Glomerular endothelial cell (primary cell): ENCODE results near the gene XYLT2. TPM values are rescaled to one million over a fixed set of nuclear protein-coding genes. Genes with fewer than 3 reads are reported as not detected.
"Not testable (repeated sequence)": the region's sequence is repeated elsewhere in the genome, so short reads cannot be mapped to it uniquely, and the experiment has no call there.

Experiments
- DNase-seq: peaks from one replicate; pipeline ENCODE4 v3.0.0-alpha.2; 2011; ENCODE audit warnings: low read depth, low spot score; ENCODE audit errors: extremely low read depth
- total RNA-seq: library from RNA; depleted of rRNA; stranded (reverse); fragments of >200 nt; gene quantifications from 2 replicates; pipeline ENCODE4 v1.2.3, GENCODE V29; 2015

Gene XYLT2
- total RNA-seq, 1 donor from 2014 or later = 40.1 TPM

DNA sequence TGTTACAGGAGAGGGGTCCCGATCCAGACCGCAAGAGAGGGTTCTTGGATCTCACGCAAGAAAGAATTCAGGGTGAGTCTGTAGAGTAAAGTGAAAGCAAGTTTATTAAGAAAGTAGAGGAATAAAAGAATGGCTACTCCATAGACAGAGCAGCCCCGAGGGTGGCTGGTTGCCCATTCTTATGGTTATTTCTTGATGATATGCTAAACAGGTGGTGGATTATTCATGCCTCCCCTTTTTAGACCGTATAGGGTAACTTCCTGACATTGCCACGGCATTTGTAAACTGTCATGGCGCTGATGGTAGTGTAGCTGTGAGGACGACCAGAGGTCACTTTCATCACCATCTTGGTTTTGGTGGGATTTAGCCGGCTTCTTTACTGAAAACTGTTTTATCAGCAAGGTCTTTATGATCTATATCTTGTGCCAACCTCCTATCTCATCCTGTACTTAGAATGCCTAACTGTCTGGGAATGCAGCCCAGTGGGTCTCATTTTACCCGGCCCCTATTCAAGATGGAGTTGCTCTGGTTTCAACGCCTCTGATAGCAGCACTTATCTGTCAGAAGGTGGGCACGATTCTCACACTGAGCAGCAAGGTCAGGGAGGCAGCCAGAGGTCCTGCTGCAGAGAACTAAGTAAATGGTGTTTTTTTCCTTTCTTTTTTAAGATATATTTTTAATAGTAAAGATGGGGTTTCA, 26.5 kb upstream of the XYLT2 start:
- no peak for DNase-seq

DNA sequence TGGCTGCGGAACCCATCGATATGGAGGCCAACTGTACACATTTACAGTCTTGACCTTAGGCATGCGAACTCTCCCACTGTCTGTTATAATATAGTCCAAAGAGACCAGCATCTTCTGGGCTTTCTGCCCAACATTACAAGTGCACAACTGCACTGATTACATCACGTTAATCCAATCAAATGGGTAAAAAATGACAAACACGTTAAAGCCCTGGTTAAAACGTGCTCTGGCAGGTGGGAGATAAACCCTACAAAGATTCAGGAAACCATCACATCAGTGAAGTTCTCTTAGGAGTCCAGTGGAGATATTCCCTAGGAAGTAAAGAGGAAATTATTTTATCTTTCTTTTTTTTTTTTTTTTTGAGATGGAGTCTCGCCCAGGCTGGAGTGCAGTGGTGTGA, 23.7 kb upstream of the XYLT2 start:
- DNase-seq = no peak

DNA sequence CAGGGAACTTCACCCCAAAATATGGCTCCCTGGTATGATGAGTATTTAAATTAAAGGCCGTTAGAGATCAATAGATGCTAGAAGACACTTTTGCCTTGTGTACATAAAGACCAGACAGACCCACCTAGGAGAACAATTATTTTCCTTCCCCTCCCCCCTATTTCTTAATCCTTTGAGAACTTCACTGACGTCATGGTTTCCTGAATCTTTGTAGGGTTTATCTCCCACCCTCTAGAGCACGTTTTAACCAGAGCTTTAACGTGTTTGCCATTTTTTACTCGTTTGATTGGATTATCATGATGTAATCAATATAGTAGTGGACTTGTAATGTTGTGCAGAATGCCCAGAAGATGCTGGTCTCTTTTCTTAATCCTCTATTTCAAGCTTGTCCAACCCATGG, 22.9 kb upstream of the XYLT2 start:
- DNase-seq = no peak

DNA sequence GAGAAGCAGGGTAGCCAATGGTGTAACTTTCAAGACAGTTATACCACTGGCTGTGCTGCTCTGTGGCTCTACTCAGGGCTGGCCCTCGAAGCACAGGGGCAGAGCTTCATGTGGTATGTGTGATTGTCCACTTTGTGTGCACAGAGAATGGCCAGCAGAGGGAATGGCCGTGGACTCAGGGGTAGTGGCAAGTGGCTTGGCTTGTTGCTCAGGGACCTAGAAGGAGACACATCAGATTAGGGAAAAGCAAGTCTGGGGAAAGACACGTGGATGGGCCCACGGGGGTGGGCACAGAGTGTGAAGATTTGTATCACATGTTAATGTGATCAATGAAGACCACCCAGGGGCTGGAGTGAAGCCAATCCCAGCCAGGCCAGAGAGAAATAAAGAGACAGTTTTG, 20.0 kb upstream of the XYLT2 start:
- DNase-seq = no peak

DNA sequence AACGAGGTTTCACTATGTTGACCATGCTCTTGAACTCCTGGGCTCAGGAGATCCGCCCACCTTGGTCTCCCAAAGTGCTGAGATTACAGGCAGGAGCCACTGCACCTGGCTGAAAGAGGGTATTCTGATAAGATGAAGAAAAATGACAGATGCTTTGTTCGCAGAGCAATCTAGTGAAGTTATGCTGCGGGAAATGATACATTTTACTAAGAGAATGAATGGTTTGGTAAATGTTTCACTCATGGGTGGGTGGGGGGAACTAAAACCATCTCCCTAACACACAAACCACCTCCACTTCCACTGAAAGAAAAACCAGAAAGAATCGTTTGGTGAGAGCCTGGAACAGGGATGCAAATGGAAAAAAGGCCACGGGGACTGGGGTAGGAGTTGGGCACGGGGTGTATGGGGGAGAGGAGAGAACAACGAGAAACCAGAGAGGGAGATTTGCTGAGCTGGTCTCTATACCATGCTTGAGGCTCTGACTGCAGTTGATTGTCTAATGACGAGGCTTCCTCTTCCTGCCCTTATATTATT, 19.0 kb upstream of the XYLT2 start:
- no peak for DNase-seq

DNA sequence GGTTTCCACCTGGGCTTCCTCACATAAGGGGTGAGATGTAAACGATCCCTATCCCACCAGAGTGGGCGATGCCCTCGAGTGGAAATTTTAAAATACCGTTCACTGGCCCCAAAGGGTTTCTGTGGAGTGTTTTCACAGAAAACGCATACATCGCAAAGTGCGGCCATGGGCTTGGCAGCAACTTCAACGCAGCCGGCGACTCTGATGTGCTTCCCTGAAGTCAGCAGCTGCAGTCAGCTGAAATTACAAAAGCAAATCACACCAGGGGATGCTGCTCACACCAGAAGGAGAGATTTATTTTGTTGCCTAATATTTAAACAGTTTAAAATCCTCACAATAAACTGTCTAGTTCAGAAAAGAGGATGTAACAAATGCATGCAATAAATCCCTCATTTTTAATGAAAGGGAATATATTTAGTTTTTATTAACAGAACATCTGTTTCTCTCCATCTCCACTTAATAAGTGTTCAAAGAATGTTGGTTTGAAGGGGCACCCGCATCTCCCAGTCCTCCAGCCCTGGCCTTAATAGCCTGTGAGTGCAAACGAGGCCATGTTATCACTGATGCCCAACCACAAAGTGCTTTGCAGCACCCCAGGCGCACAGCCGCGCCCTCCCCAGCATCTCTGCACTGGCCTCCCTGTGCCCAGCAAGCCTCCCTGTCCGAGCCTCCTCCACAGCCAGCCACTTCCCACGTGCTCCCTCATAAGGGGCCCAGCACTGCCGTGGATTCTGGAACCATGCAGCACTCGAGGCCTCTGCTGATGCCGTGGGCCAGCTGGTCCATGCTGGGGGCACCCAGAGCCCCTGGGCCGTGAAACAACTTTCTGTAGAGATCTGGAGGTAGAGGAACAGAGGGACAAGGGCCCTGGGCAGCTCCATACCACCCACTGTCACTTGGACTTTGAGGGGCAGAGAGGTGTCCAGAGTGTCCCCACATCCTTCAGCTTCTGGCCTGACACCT, 17.3 kb upstream of the XYLT2 start:
- DNase-seq = no peak

DNA sequence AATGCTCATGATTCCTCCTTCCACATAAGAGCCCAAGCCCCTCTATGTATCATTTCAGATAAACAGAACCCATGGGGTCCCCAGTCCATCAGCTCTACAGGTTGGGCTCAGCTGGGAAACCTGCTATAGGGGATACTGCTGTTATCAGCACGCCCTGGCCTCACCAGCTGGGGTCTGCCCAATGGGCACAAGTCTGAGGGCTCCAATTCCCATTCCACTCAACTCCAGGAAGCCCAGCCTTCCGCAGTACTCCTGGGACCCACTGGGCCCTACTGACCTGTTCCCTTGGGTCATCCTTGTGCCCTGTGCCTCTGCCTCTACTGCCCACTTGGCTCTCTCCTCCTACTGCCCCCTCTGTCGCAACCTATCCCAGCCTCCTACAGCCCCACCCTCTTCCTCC, 16.2 kb upstream of the XYLT2 start:
- DNase-seq = no peak

DNA sequence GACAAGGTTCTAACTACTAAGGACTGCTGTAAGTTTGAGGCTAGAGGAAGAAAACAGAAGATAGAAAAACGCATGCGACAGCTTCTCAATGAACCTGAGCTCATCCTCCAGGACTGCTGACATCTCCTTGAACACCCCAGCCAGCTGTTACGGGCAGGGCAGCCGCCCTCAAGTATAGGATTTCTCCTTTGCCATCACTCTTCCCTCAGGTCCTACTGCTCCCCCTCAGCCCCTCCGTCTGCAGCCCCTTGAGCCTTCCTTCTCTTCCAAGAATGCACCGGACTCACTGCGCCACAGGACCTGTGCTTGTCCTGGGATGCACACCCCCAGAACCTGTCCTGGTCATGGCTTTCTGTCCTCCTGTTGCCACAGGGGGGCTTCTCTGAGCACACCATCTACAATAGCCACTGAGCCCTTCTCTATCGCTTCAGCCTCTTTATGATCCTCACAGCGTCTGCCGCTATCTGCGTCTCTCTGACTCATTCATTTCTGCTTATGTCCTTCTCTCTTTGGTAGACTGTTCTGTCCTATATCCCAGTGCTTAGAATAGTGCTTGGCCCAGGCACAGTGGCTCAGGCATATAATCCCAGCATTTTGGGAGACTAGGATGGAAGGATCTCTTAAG, 15.7 kb upstream of the XYLT2 start:
- DNase-seq = no peak

DNA sequence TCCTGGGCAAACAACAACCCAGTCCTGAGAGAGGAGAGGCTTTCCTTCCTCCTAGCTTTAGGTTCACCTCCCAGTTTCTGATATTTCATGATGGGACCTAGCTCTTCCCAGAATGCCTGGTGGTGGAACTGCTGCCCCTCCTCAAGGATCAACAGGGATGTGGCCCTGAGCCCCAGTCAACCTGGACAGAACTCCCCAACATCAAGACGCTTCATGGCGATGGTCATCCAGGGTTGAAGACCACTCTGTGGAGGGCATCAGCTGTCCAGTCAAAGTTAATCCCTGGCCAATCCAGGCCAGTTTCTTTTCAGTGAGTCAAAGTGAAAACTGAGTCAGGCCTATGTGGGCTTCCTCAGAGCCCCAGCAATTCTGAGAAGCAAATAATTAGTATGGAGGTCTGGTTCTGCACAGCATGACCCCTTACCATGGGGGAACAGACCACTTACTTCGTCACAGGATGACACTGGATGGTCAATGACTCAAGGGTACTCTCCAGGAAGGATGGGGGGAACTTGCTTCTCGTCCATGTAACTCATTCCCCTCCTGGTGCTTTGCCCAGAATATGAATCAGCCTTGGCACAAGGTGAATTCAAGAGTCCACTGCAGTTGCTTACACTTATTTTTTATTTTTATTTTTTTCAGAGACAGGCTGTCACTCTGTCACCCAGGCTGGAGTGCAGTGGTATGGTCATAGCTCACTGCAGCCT, 14.7 kb upstream of the XYLT2 start:
- DNase-seq = no peak

DNA sequence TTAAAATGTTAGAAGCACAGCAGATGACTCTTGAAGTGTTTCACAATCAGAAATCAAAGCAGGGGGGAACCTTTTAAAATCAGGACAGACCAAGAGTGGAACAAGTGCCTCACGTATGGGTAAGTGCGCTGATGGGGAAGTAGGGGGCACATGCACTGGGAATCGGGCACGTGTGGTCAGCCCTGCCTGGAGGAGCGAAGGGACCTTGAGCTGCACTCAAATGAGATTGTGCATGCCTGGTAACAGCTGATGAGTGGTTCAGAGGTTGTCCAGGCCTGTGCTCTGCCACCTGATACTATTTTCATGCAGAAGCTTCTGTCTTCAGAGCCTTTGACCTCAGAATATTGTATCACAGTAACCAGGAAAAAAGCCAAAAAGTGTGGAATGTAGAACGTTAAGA, 13.7 kb upstream of the XYLT2 start:
- DNase-seq = no peak

DNA sequence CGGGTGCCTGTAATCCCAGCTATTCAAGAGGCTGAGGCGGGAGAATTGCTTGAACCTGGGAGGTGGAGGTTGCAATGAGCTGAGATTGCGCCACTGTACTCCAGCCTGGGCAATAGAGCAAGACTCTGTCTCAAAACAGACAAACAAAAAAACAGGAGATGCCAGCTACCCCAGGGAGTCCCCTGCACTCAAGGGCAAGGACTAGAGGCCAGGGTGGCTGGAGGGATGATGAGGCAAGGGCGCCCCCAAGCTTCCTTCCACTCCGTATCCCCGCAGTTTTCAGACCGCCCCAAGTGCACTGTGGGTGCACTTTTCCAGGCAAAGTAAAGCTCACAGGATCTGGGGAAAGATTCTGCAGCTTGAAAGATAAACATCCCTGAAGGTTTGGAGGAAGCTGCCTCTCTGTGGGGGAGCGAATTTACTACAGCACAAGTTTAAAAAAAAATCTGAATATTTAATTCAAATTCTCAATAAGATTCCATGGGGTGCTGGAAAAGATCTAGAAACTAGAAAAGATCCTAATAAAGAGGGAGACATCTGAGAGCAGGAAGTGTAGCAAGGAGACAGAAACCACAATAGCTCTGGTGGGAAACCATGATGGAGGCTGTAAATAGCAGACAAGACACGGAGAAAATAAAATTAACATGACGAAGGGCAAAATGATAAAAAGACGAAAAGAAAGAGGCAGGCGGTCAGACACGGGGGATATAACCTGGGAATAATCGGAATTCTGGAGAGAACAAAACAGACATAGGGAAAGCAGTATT, 12.5 kb upstream of the XYLT2 start:
- not testable (repeated sequence) for DNase-seq

DNA sequence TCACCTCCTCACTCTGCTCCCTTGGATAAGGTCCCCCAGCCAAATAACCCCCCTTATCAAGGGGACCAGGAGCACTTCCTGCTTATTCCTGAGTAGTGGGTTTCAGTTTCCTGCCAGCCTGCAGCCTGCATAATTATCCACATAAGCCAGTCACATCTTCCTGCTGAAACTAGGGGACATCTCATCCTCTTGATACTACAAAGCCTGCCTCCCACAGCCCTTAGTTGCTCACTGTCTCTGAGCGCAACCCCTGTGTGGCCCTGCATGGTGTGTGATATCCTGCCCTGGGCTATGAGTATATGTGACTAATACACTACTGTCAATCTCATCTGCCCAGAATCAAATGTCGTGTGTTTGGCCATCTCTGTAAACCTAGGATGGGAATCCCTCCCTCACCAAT, 8.0 kb upstream of the XYLT2 start:
- DNase-seq = no peak

DNA sequence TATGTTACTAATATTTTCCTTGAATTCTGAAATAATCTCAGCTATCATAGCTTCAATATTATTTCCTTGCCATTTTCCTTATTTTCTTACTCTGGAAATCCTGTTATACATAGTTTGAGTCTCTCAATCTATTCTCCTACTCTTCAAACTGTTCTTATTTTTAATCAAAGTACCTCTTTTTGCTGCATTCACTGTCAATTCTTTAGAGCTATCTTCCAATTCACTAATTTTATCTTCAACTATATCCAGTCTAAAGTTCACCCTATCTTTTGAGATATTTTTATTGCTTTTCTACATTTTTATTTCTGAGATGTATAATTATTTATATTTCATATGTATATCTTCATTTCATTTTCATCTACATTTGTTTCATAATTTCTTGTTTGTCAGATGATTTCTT, 7.3 kb upstream of the XYLT2 start:
- no peak for DNase-seq

DNA sequence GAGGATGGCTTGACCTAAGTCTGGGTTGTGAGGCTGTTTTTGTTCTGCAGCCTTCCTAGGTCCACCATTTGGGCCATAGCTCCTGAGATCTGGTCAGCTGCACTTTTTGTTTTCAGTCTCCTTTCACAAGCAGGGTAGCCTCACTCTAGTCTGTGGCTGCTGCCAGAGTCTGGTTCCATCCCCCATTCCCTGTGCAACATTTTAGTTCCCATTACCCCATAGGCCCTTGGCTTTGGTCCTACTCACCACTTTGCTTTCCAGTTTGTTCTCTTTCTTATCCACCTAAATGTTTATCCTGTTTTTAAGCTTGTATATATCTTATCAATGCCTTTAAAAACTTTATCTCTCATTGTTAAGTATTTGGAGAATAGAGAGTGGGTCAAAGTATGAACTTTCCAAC, 6.5 kb upstream of the XYLT2 start:
- no peak for DNase-seq

DNA sequence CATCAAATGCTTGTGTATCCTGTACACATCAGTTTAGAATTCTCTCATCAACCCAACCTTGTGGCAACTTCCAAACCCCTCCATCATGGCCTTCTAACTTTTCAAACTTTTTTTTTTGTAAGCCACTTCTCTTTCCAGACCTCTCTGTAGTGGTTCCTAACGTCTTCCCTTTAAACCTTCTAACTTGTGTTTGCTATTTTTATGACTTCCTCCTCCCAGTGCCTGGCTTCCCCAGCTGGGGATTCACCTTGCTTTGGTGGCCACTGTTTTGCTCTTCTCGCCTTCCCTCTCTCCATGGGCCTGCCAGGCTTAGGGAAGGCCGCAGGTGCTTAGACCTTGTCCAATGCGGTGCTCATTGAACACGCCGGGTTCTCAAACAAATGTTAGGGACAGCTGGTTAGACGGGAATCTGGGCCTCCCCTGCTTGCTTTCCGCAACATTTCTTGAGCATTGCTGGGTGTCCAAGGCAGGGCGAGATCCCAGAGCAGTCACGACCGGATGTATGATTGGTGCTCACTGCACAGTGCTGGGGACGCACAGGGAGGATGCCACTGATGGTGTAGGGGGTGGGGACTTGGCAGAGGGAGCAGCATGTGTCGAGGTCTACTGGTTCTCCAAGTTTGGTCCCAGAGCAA, 1.1 kb upstream of the XYLT2 start:
- DNase-seq = no peak

DNA sequence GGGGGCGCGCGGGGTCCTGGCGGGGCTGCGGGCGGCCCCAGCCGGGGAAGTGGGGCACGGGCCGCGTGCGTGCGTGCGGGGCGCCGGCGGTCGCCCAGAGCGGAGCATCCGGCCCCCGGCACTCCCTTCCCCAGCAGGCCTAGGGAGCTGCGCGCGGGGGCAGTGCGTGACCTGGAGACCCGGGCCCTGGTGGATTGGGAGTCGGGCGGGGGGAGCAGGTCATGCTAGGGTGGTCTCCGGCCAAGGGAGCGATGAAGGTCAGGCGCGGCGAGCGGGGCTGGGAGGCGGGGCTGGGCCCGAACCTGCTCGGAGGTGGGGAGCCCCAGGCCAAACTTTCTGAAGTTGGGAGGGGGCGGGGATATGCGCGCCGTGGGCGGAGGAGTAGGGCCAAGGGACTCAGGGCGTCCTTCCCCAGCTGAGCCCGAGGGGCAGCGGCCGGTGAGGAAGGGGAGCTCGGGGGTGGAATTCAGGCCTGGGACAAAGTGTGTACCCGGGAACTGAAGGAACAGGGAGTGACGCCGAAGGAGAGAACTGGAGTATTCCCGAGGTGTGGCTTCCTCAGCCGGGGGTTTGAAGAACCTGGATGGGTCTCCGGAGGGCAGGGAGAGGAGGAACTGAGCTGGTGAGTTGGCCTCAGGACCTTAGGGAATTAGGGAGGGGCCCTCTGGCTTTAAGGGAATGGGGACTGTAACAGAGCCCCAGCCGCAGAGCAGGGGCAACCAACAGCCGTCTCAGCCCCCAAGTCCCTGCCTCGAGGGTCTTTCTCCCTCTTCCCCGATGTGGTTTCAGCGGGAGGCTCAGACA, 589 bp downstream of the XYLT2 start:
- no peak for DNase-seq

DNA sequence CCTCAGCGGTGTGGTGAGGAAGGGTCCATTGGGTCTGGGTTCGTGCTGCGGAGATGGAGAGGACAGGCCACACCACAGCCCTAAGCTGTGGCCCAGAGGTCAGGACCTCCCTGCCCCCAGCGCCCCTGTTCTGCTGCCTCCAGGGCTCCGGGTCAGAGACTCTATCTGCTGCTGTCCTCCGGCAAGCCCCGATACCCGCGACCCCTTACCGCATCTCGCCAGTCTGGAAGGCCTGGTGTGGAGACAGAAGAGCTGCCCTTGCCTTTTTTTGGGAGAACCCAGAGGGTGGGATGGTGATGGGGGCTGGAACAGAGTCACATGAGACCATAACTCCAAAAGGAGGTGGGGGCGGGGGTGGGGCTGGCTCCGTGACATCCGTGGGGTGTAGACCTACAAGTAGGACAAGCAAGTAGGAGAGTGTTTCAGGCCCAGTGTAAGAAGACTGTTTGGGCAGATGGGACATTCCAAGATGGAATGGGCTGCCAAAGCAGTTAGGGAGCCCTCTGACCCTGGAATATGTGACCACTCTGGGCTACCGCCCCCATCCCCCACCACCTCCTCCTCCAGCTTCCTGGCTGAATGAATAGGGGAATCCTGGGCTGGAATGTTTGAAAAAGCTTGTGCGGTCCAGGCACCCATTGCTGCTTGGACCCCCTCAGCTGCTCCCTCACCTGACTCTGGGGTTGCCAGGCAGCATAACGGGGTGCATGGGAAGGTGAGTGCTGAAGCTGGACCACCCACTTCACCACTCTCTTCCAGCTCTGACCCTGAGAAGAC, 1.4 kb downstream of the XYLT2 start:
- no peak for DNase-seq

DNA sequence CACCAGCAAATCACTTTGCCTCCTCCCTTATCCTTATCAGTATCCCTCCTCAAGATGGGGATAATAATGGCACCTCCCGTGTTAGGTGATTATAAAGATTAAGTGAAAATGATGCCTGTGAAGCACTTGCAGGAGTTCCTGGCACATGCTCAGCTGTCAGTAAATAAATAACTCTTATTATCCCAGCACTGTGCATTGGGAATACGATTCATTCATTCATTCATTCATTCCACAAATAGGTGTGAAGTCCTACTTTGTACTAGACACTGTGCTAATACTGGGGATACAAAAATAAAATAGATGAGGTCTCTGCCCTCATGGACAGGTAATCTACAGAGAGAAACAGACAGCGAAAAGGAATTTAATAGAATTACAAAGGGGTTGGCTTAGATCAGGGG, 2.0 kb downstream of the XYLT2 start:
- DNase-seq = no peak
